ENCODE measurements around the gene ITFG2. TPM values are rescaled to one million over a fixed set of nuclear protein-coding genes. Genes with fewer than 3 reads are reported as not detected.

The ITFG2 gene
- total and polyA plus RNA-seq, 2 of the 13 experiments (the other 11 are each of a cell fraction or from before 2014, with no cell fraction given) = 14.8 to 15.5 TPM

DNA sequence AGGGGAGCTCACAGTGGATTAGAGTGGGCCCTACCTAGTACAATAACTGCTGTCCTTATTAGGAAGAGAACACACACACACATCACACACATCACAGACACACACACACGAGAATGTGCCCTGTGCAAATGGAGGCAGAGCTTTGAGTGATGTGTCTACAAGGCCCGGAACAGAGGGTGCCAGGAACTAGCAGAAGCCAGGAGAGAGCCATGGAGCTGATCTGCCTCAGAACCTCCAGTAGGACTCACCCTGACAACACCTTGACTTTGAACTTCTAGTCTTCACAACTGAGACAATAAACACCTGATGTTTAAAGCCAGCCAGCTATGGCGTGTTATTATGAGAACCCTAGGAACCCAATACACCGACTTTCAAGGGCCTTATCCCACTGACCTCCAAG is 47.4 kb upstream of the ITFG2 start:
- POLR2A ChIA-PET = no interaction called here
- Histone ChIP-seq H3K9ac (ENCODE audit: insufficient read depth, low read depth, low read length) (no peak overlapping the region), H4K20me1 (ENCODE audit: insufficient read depth, low read length) (no peaks in the 10 kb centered on the region), H3K27me3 (ENCODE audit: control insufficient read depth in 1 of 2, insufficient read depth in 2 of 2, low read length in 2 of 2) (peaks cover 3 to 17% of the 10 kb centered on the region in 2 experiments; a peak in 4 of 5 replicates), H3K27ac (ENCODE audit: extremely low read length, insufficient read depth, low read length) (no peak overlapping the region), H3K79me2 (ENCODE audit: insufficient read depth, low read length) (no peaks in the 10 kb centered on the region), H3K4me3 (replicated peaks in 1 of 3; ENCODE audit: insufficient read depth in 1 of 3, low read depth in 2 of 3, low read length in 3 of 3) (no peak overlapping the region), H3K36me3 (replicated peaks in 1 of 2; ENCODE audit: control insufficient read depth in 1 of 2, insufficient read depth in 2 of 2, low read length in 2 of 2) (no peaks in the 10 kb centered on the region), H3K4me2 (ENCODE audit: low read depth, low read length) (no peak overlapping the region), H3K4me1 (ENCODE audit: insufficient read depth, low read length) (no peaks in the 10 kb centered on the region), H3K9me3 (ENCODE audit: low read length) (no peaks in the 10 kb centered on the region), H2AFZ (ENCODE audit: low read length) (no peak overlapping the region)
- no TSS peak for BruUV-seq (replicated peaks)
- in situ Hi-C loops (cut with HindIII; ENCODE audit: extremely low pct_ligation_motif_present, low pct_unique_long_range_greater_than_20kb) = no loop called here
- DNase-seq (ENCODE audit: low spot score) (no peak), ATAC-seq (no peak), FAIRE-seq (no peak)
- CTCF ChIA-PET (ENCODE audit: low intra/inter-chr PET ratio, low total read pairs) = no interaction called here
- 10% methylated on average over 2 of the region's 4 CpGs for WGBS (ENCODE audit: low lambda C conversion rate)
- intact Hi-C loops (cut with micrococcal nuclease; ENCODE audit: unreplicated experiment) = no loop called here
- TF ChIP-seq, protein P1, sequence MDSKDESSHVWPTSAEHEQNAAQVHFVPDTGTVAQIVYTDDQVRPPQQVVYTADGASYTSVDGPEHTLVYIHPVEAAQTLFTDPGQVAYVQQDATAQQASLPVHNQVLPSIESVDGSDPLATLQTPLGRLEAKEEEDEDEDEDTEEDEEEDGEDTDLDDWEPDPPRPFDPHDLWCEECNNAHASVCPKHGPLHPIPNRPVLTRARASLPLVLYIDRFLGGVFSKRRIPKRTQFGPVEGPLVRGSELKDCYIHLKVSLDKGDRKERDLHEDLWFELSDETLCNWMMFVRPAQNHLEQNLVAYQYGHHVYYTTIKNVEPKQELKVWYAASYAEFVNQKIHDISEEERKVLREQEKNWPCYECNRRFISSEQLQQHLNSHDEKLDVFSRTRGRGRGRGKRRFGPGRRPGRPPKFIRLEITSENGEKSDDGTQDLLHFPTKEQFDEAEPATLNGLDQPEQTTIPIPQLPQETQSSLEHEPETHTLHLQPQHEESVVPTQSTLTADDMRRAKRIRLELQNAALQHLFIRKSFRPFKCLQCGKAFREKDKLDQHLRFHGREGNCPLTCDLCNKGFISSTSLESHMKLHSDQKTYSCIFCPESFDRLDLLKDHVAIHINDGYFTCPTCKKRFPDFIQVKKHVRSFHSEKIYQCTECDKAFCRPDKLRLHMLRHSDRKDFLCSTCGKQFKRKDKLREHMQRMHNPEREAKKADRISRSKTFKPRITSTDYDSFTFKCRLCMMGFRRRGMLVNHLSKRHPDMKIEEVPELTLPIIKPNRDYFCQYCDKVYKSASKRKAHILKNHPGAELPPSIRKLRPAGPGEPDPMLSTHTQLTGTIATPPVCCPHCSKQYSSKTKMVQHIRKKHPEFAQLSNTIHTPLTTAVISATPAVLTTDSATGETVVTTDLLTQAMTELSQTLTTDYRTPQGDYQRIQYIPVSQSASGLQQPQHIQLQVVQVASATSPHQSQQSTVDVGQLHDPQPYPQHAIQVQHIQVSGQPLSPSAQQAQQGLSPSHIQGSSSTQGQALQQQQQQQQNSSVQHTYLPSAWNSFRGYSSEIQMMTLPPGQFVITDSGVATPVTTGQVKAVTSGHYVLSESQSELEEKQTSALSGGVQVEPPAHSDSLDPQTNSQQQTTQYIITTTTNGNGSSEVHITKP (CRISPR knock-in tag; IDR thresholded peaks at IDR 0.05; ENCODE audit: low read depth) = no peak
- TF ChIP-seq ZMYM4 (CRISPR knock-in tag; IDR thresholded peaks at IDR 0.05) = no peak
- TF ChIP-seq GABPB1 (CRISPR knock-in tag; IDR thresholded peaks at IDR 0.05) = no peak
- TF ChIP-seq TGIF2 (CRISPR knock-in tag; IDR thresholded peaks at IDR 0.05) = no peak
- TF ChIP-seq, protein P2, sequence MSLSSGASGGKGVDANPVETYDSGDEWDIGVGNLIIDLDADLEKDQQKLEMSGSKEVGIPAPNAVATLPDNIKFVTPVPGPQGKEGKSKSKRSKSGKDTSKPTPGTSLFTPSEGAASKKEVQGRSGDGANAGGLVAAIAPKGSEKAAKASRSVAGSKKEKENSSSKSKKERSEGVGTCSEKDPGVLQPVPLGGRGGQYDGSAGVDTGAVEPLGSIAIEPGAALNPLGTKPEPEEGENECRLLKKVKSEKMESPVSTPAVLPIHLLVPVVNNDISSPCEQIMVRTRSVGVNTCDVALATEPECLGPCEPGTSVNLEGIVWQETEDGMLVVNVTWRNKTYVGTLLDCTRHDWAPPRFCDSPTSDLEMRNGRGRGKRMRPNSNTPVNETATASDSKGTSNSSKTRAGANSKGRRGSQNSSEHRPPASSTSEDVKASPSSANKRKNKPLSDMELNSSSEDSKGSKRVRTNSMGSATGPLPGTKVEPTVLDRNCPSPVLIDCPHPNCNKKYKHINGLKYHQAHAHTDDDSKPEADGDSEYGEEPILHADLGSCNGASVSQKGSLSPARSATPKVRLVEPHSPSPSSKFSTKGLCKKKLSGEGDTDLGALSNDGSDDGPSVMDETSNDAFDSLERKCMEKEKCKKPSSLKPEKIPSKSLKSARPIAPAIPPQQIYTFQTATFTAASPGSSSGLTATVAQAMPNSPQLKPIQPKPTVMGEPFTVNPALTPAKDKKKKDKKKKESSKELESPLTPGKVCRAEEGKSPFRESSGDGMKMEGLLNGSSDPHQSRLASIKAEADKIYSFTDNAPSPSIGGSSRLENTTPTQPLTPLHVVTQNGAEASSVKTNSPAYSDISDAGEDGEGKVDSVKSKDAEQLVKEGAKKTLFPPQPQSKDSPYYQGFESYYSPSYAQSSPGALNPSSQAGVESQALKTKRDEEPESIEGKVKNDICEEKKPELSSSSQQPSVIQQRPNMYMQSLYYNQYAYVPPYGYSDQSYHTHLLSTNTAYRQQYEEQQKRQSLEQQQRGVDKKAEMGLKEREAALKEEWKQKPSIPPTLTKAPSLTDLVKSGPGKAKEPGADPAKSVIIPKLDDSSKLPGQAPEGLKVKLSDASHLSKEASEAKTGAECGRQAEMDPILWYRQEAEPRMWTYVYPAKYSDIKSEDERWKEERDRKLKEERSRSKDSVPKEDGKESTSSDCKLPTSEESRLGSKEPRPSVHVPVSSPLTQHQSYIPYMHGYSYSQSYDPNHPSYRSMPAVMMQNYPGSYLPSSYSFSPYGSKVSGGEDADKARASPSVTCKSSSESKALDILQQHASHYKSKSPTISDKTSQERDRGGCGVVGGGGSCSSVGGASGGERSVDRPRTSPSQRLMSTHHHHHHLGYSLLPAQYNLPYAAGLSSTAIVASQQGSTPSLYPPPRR (CRISPR knock-in tag; IDR thresholded peaks at IDR 0.05; ENCODE audit: borderline replicate concordance) = no peak
- TF ChIP-seq, protein P3, sequence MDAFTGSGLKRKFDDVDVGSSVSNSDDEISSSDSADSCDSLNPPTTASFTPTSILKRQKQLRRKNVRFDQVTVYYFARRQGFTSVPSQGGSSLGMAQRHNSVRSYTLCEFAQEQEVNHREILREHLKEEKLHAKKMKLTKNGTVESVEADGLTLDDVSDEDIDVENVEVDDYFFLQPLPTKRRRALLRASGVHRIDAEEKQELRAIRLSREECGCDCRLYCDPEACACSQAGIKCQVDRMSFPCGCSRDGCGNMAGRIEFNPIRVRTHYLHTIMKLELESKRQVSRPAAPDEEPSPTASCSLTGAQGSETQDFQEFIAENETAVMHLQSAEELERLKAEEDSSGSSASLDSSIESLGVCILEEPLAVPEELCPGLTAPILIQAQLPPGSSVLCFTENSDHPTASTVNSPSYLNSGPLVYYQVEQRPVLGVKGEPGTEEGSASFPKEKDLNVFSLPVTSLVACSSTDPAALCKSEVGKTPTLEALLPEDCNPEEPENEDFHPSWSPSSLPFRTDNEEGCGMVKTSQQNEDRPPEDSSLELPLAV (CRISPR knock-in tag; conservative IDR thresholded peaks at IDR 0.05; ENCODE audit: low read depth) = no peak
- no peak for TF ChIP-seq ZNF747 (CRISPR knock-in tag; IDR thresholded peaks at IDR 0.05; ENCODE audit: borderline replicate concordance)
- no peak for TF ChIP-seq MTF1 (CRISPR knock-in tag; IDR thresholded peaks at IDR 0.05)
- TF ChIP-seq, protein P4, sequence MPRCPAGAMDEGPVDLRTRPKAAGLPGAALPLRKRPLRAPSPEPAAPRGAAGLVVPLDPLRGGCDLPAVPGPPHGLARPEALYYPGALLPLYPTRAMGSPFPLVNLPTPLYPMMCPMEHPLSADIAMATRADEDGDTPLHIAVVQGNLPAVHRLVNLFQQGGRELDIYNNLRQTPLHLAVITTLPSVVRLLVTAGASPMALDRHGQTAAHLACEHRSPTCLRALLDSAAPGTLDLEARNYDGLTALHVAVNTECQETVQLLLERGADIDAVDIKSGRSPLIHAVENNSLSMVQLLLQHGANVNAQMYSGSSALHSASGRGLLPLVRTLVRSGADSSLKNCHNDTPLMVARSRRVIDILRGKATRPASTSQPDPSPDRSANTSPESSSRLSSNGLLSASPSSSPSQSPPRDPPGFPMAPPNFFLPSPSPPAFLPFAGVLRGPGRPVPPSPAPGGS (CRISPR knock-in tag; IDR thresholded peaks at IDR 0.05) = no peak
- no peak for TF ChIP-seq RORA (CRISPR knock-in tag; IDR thresholded peaks at IDR 0.05)
- TF ChIP-seq, protein P5, sequence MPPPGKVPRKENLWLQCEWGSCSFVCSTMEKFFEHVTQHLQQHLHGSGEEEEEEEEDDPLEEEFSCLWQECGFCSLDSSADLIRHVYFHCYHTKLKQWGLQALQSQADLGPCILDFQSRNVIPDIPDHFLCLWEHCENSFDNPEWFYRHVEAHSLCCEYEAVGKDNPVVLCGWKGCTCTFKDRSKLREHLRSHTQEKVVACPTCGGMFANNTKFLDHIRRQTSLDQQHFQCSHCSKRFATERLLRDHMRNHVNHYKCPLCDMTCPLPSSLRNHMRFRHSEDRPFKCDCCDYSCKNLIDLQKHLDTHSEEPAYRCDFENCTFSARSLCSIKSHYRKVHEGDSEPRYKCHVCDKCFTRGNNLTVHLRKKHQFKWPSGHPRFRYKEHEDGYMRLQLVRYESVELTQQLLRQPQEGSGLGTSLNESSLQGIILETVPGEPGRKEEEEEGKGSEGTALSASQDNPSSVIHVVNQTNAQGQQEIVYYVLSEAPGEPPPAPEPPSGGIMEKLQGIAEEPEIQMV (CRISPR knock-in tag; IDR thresholded peaks at IDR 0.05; ENCODE audit: low read depth) = no peak
